Measurements from ENCODE around the gene CAMK1D. TPM values are rescaled to one million over a fixed set of nuclear protein-coding genes. Genes with fewer than 3 reads are reported as not detected.

The CAMK1D gene
- total RNA-seq, 6 experiments from 2014 or later: 5.3 to 10.8 (median 9.5) TPM

GRCh38 chr10:12587451-12587888, 238.1 kb downstream of the CAMK1D start:
- Histone ChIP-seq H3K4me3 (no peak overlapping the region), H3K36me3 (no peaks in the 10 kb centered on the region), H3K27ac (no peak overlapping the region), H3K9me3 (no peaks in the 10 kb centered on the region), H3K27me3 (no peaks in the 10 kb centered on the region), H3K4me1 (peaks cover 0 to 17% (median 0%) of the 10 kb centered on the region in 4 donors)
- intact Hi-C loops (cut with DNase I): no loop called here
- TF ChIP-seq POLR2A (IDR thresholded peaks at IDR 0.05) (no peak), CTCF (IDR thresholded peaks at IDR 0.05) (no peak)
- ATAC-seq: no peak
- 78% methylated on average over 4 of the region's 4 CpGs for WGBS (ENCODE audit: insufficient coverage, low coverage, low lambda C conversion rate, missing lambda C conversion rate)
- DNase-seq: no peak

GRCh38 chr10:12588091-12588860, 238.9 kb downstream of the CAMK1D start:
- DNase-seq: no peak
- WGBS (ENCODE audit: insufficient coverage, low coverage, low lambda C conversion rate, missing lambda C conversion rate): 49% methylated on average over 12 of the region's 12 CpGs
- TF ChIP-seq CTCF (IDR thresholded peaks at IDR 0.05) (no peak), POLR2A (IDR thresholded peaks at IDR 0.05) (no peak)
- Histone ChIP-seq H3K9me3 (no peaks in the 10 kb centered on the region), H3K27ac (no peak overlapping the region), H3K4me3 (no peak overlapping the region), H3K4me1 (peaks cover 0 to 18% (median 0%) of the 10 kb centered on the region in 4 donors), H3K27me3 (no peaks in the 10 kb centered on the region), H3K36me3 (no peaks in the 10 kb centered on the region)
- intact Hi-C loops (cut with DNase I): no loop called here
- ATAC-seq: no peak

GRCh38 chr10:12589291-12589690, 239.9 kb downstream of the CAMK1D start:
- Histone ChIP-seq H3K27me3 (no peaks in the 10 kb centered on the region), H3K9me3 (no peaks in the 10 kb centered on the region), H3K4me3 (no peak overlapping the region), H3K36me3 (no peaks in the 10 kb centered on the region), H3K4me1 (peaks cover 0 to 18% (median 0%) of the 10 kb centered on the region in 4 donors), H3K27ac (no peak overlapping the region)
- DNase-seq: no peak
- no peak for TF ChIP-seq POLR2A (IDR thresholded peaks at IDR 0.05)
- no peak for TF ChIP-seq CTCF (IDR thresholded peaks at IDR 0.05)
- intact Hi-C loops (cut with DNase I): no loop called here
- 81% methylated on average over 6 of the region's 8 CpGs for WGBS (ENCODE audit: insufficient coverage, low coverage, low lambda C conversion rate, missing lambda C conversion rate)
- no peak for ATAC-seq

GRCh38 chr10:12589791-12590190, 240.4 kb downstream of the CAMK1D start:
- no peak for ATAC-seq

More at GRCh38 chr10:12589791-12590190, 240.4 kb downstream of the CAMK1D start:
- Histone ChIP-seq H3K9me3 (no peaks in the 10 kb centered on the region), H3K27me3 (no peaks in the 10 kb centered on the region), H3K4me1 (peaks cover 0 to 18% (median 0%) of the 10 kb centered on the region in 4 donors), H3K27ac (no peak overlapping the region), H3K4me3 (no peak overlapping the region), H3K36me3 (no peaks in the 10 kb centered on the region)
- DNase-seq: no peak
- no peak for TF ChIP-seq CTCF (IDR thresholded peaks at IDR 0.05)
- no peak for TF ChIP-seq POLR2A (IDR thresholded peaks at IDR 0.05)
- intact Hi-C loops (cut with DNase I): no loop called here
- 56% methylated on average over 4 of the region's 4 CpGs for WGBS (ENCODE audit: insufficient coverage, low coverage, low lambda C conversion rate, missing lambda C conversion rate)

Measured in right lobe of liver (tissue), 6 donors.